Osteoblast (primary cell): Measurements from ENCODE around the gene SNCB. TPM values are rescaled to one million over a fixed set of nuclear protein-coding genes. Genes with fewer than 3 reads are reported as not detected.

Experiments
- DNase-seq: peaks from one replicate; pipeline ENCODE4 v3.0.0; 2011; ENCODE audit warnings: low spot score, mixed read lengths; ENCODE audit not compliant: insufficient read length; ENCODE audit errors: missing footprints
- H2AFZ ChIP-seq: 2 replicates; pipeline ENCODE4 v1.6.0; 2011; ENCODE audit warnings: mild to moderate bottlenecking, low read length
- H3K27ac ChIP-seq: 2 replicates; pipeline ENCODE4 v1.5.1; 2011; ENCODE audit warnings: mild to moderate bottlenecking, low read depth, low read length, moderate library complexity
- H3K27me3 ChIP-seq: 2 replicates; pipeline ENCODE4 v1.6.0; 2012; ENCODE audit warnings: mild to moderate bottlenecking, control low read depth, inconsistent platforms, low read length, moderate library complexity; ENCODE audit not compliant: insufficient read depth
- H3K36me3 ChIP-seq: 2 replicates; pipeline ENCODE4 v1.5.1; 2011; ENCODE audit warnings: mild to moderate bottlenecking, low read length, control low read depth, moderate library complexity; ENCODE audit not compliant: insufficient read depth
- H3K4me1 ChIP-seq: 2 replicates; pipeline ENCODE4 v1.5.1; 2011; ENCODE audit warnings: mild to moderate bottlenecking, low read length, control low read depth, moderate library complexity; ENCODE audit not compliant: insufficient read depth
- H3K4me2 ChIP-seq: 2 replicates; pipeline ENCODE4 v1.6.0; 2011; ENCODE audit warnings: mild to moderate bottlenecking, low read length; ENCODE audit not compliant: insufficient read depth
- H3K4me3 ChIP-seq: fragments of 200-600 bp; sonication (generic); 3 replicates; pipeline ENCODE4 v1.5.1; 2012; ENCODE audit warnings: mild to moderate bottlenecking, low read length, inconsistent platforms; ENCODE audit not compliant: insufficient read depth
- H3K79me2 ChIP-seq: 2 replicates; pipeline ENCODE4 v1.6.0; 2012; ENCODE audit warnings: mild to moderate bottlenecking, low read length, control low read depth, inconsistent platforms; ENCODE audit not compliant: insufficient read depth
- H3K9me3 ChIP-seq: 2 replicates; pipeline ENCODE4 v1.5.1; 2011; ENCODE audit warnings: low read depth, low read length, control low read depth
- H4K20me1 ChIP-seq: 2 replicates; pipeline ENCODE4 v1.6.0; 2012; ENCODE audit warnings: mild to moderate bottlenecking, low read length, control low read depth; ENCODE audit not compliant: insufficient read depth
- total RNA-seq: library from RNA; depleted of rRNA; stranded (reverse); fragments of >200 nt; gene quantifications from 2 replicates; pipeline ENCODE4 v1.2.3, GENCODE V29; 2012
- TF ChIP-seq, protein P1 (sequence below): IDR thresholded peaks from 2 replicates; pipeline ENCODE4 v1.5.1; 2011; ENCODE audit warnings: mild to moderate bottlenecking, low read depth, low read length, moderate library complexity; ENCODE audit errors: extremely low read depth

Gene SNCB
- total RNA-seq, 1 donor, result not detected

DNA sequence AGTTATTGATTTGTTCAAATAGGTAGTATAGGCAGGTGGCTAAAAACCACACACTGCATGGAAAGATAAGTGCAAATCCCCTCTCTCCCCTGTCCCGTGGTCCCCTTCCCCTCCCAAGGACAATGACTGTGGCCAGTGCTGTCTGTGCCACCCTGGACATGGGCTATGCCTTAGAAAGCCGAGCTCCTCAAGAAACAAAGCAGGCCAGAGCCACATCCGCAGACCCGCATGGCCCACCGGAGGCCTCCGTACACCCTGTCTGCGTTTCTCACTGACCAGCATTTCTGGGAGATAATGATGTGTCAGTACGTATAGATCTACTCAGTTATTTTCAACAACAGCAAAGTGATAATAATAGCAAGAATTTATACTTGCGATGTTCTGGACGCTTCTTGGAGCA is 33.2 kb upstream of the SNCB start:
- TF ChIP-seq, protein P1, sequence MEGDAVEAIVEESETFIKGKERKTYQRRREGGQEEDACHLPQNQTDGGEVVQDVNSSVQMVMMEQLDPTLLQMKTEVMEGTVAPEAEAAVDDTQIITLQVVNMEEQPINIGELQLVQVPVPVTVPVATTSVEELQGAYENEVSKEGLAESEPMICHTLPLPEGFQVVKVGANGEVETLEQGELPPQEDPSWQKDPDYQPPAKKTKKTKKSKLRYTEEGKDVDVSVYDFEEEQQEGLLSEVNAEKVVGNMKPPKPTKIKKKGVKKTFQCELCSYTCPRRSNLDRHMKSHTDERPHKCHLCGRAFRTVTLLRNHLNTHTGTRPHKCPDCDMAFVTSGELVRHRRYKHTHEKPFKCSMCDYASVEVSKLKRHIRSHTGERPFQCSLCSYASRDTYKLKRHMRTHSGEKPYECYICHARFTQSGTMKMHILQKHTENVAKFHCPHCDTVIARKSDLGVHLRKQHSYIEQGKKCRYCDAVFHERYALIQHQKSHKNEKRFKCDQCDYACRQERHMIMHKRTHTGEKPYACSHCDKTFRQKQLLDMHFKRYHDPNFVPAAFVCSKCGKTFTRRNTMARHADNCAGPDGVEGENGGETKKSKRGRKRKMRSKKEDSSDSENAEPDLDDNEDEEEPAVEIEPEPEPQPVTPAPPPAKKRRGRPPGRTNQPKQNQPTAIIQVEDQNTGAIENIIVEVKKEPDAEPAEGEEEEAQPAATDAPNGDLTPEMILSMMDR, result no peak
- Histone ChIP-seq H3K4me2 (no peak overlapping the region), H3K36me3 (no peaks in the 10 kb centered on the region), H4K20me1 (peaks cover 7% of the 10 kb centered on the region), H3K9me3 (no peaks in the 10 kb centered on the region), H3K4me1 (peaks cover 9% of the 10 kb centered on the region), H3K4me3 (no peak overlapping the region), H3K27ac (no peak overlapping the region), H3K27me3 (peaks cover 42% of the 10 kb centered on the region), H3K79me2 (no peaks in the 10 kb centered on the region), H2AFZ (no peak overlapping the region)
- no peak for DNase-seq

DNA sequence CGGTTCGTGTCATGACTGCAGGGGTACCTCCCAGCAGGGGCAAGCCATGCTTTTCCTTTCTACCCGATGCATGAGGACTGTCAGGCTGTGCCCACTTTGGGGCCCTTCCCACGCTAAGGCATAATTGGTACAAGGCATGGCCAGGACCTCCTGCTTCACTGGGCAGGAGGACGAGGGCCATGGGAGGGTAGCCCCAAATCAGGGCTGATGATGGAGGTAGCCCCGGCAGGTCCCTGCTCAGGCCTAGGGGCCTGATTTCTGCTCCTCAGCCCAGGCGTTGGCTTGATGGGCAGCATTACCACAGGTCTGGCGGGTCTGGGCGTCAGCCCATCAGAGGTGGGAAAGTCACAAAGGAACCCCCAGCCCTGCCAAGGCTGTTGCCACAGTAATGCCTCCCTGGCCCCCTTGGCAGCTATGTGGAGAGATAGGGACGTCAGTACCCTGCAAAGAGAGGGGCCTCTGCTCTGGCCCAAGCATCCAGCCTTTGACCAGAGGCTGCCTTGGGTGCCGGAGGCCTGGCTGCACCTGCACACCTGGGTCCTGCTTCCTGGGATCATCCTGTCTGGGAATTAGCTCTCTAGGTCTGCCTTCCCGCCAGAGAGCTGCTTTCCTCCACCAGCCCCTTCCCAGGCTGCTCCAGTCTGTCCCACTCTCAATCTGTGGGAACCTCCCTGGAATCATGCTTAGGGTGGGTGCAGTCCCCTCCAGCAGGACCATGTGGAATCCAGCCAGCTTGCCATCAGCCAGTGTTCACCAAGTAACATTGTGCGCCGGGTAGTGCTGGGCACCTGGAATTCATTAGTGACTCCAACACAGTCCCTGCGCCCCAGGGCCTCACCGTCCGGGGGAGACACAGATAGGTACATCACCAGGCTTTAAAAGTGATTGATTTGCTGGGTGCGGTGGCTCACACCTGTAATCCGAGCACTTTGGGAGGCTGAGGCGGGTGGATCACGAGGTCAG is 32.3 kb upstream of the SNCB start:
- peak; percentile 69 for DNase-seq
- H3K4me1 ChIP-seq, result peaks cover 13% of the 10 kb centered on the region
- H3K36me3 ChIP-seq, result no peaks in the 10 kb centered on the region
- no peak overlapping the region for H3K4me3 ChIP-seq
- H3K9me3 ChIP-seq, result no peaks in the 10 kb centered on the region
- TF ChIP-seq, protein P1, result no peak
- peaks cover 7% of the 10 kb centered on the region for H4K20me1 ChIP-seq
- no peak overlapping the region for H3K4me2 ChIP-seq
- no peaks in the 10 kb centered on the region for H3K79me2 ChIP-seq
- H3K27me3 ChIP-seq, result peaks cover 33% of the 10 kb centered on the region
- H3K27ac ChIP-seq, result no peak overlapping the region
- H2AFZ ChIP-seq, result no peak overlapping the region

DNA sequence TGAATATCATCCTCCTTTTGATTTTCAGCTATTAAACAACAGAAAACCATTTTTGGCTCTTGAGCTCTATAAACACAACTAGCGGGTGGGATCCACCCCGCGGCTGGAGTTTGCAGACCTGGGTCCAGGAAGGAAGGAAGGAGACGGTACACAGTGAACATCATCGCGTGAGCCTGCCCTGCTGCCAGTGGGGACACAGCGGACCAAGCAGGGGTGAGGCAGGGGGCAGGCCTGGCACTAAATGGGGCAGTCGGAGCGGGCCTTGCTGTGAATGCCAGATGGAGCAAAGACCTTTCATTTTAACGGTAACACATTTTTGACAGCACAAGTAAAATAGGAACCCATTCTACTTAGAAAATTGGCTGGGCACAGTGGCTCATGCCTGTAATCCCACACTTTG is 31.3 kb upstream of the SNCB start:
- TF ChIP-seq, protein P1, result no peak
- Histone ChIP-seq H3K9me3 (no peaks in the 10 kb centered on the region), H3K4me3 (no peak overlapping the region), H3K4me2 (no peak overlapping the region), H3K27ac (no peak overlapping the region), H4K20me1 (peaks cover 7% of the 10 kb centered on the region), H3K36me3 (no peaks in the 10 kb centered on the region), H3K4me1 (peaks cover 13% of the 10 kb centered on the region), H2AFZ (no peak overlapping the region), H3K79me2 (no peaks in the 10 kb centered on the region), H3K27me3 (peaks cover 29% of the 10 kb centered on the region)
- DNase-seq, result no peak

DNA sequence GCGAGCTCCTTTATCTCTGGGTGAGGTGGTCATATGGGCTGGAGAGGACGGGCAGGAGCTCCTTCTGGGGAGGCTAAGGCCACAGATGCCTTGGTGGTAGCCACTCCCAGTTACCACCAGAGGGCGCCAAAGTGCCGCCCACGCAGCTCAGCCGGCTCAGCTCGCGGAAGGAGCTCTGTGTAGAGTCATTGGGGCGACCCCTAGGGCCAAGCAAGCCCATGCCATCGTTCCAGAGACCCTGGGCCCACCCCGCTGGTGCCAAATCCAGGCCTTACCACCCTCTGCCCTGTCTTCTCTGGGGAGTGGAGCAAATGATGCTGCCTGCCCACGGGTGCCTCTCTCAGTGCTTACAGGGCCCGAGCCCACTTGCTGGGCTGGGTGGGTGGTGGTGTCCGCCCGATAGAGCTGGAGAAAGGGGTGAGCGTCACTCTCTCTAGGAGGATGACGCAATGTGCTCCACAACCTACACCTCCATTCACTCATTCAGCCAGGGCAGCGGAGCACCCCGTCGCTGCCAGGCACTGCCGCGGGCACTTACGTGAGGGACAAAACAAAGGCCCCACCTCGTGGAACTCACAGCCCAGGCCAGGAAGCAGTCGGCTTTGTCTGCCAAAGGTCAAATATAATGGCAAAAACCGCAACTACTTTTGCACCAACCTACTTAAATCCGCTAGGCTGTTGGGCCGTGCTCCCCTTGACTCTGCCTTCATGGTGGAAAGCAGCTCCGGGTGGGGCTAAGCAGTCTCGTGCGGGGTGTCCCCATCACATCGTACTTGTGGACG is 30.7 kb upstream of the SNCB start:
- peak; percentile 99 for DNase-seq
- peaks cover 13% of the 10 kb centered on the region for H3K4me1 ChIP-seq
- H3K27ac ChIP-seq, result no peak overlapping the region
- peak overlapping the region; percentile 28 for H3K4me2 ChIP-seq
- H3K79me2 ChIP-seq, result no peaks in the 10 kb centered on the region
- no peak overlapping the region for H2AFZ ChIP-seq
- peaks cover 29% of the 10 kb centered on the region for H3K27me3 ChIP-seq
- H3K9me3 ChIP-seq, result no peaks in the 10 kb centered on the region
- H4K20me1 ChIP-seq, result peaks cover 7% of the 10 kb centered on the region
- no peak overlapping the region for H3K4me3 ChIP-seq
- TF ChIP-seq, protein P1, result peak; percentile 94
- no peaks in the 10 kb centered on the region for H3K36me3 ChIP-seq
